ENCODE data around the gene OLFM1.

DNA sequence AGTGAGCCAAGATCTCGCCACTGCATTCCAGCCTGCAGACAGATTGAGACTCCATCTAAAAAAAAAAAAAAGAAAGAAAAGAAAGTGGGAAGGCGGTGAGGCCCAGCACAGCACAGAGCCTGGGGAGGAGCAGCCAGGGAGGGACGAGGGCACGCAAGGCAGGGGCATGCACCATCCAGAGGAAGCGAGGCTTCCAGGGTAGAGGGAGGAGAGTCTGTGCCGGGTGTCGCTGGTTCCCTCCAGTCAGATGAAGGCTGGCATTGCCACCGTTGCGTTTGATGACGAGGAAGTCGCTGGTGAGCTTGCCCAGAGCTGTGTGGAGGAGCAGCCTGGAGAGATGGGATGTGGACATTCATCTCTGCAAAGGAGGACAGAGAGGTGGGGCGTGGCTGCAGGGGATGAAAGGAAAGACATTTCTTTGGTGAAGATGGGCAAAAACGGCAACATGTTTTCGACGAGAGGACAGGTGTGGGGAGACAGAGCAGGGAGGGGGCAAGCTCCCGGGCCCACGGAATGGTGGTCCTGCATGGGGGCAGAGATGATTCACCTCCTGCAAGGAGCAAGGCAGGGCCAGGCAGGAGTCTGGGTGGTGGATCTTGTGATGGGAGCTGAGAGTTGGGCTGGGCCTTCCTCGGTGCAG is 18.6 kb upstream of the OLFM1 start:
- TF ChIP-seq EZH2 (IDR thresholded peaks at IDR 0.05; ENCODE audit: insufficient read depth, low read length) = no peak
- TF ChIP-seq, protein P1, sequence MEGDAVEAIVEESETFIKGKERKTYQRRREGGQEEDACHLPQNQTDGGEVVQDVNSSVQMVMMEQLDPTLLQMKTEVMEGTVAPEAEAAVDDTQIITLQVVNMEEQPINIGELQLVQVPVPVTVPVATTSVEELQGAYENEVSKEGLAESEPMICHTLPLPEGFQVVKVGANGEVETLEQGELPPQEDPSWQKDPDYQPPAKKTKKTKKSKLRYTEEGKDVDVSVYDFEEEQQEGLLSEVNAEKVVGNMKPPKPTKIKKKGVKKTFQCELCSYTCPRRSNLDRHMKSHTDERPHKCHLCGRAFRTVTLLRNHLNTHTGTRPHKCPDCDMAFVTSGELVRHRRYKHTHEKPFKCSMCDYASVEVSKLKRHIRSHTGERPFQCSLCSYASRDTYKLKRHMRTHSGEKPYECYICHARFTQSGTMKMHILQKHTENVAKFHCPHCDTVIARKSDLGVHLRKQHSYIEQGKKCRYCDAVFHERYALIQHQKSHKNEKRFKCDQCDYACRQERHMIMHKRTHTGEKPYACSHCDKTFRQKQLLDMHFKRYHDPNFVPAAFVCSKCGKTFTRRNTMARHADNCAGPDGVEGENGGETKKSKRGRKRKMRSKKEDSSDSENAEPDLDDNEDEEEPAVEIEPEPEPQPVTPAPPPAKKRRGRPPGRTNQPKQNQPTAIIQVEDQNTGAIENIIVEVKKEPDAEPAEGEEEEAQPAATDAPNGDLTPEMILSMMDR (IDR thresholded peaks at IDR 0.05; ENCODE audit: insufficient read depth, low read depth, low read length) = no peak

Data from astrocyte (in vitro differentiated cells and primary cell).